Activated T-helper 2 cell treated with anti-CD3 and anti-CD28 coated beads, Interferon-gamma antibody, Interleukin-2, Interleukin-4, amounts not matched to agents 10 μg/mL and 5 μg/mL and 100 μg/mL, durations not matched to agents 14 hours and 24 hours and 36 hours (primary cell): ENCODE measurements around the gene MCM9. TPM values are rescaled to one million over a fixed set of nuclear protein-coding genes. Genes with fewer than 3 reads are reported as not detected.

Experiments used
- DNase-seq: peaks from one replicate; pipeline ENCODE4 v3.0.0; 2021; ENCODE audit warnings: low spot score
- H3K27ac Mint-ChIP-seq: one replicate; pipeline ENCODE4 v1.8.0; 2021; ENCODE audit warnings: mixed read lengths
- H3K27me3 Mint-ChIP-seq: one replicate; pipeline ENCODE4 v1.8.0; 2021; ENCODE audit warnings: low read depth, mixed read lengths
- H3K36me3 Mint-ChIP-seq: one replicate; pipeline ENCODE4 v1.8.0; 2021; ENCODE audit warnings: low read depth, mixed read lengths
- H3K4me1 Mint-ChIP-seq: one replicate; pipeline ENCODE4 v1.8.0; 2021; ENCODE audit warnings: low read depth, mixed read lengths
- H3K4me3 Mint-ChIP-seq: one replicate; pipeline ENCODE4 v1.8.0; 2021; ENCODE audit warnings: low read depth, mild to moderate bottlenecking, moderate library complexity, mixed read lengths
- H3K9me3 Mint-ChIP-seq: one replicate; pipeline ENCODE4 v1.8.0; 2021; ENCODE audit warnings: mixed read lengths
- intact Hi-C: fragments of 100-400 bp; cut with micrococcal nuclease; formaldehyde crosslinking; loops from one replicate; pipeline ENCODE4 v1.15.1; 2023
- total RNA-seq: library from RNA; stranded (reverse); gene quantifications from 2 replicates; pipeline ENCODE4 v1.2.3, GENCODE V29; 2022

The MCM9 gene
- total RNA-seq, 1 donor from 2014 or later: 18.6 TPM

- Mint-ChIP-seq H3K27me3 (no peaks in the 10 kb centered on the region), H3K9me3 (no peaks in the 10 kb centered on the region), H3K36me3 (peaks cover 70% of the 10 kb centered on the region), H3K4me1 (peaks cover 6% of the 10 kb centered on the region), H3K27ac (no peak overlapping the region), H3K4me3 (no peak overlapping the region)
- no peak for DNase-seq
- intact Hi-C loops: no loop called here
These were observed 13.9 kb downstream of the MCM9 start for GRCh38 chr6:118921084-118921483.

- no peak overlapping the region for H3K27ac Mint-ChIP-seq
- H3K9me3 Mint-ChIP-seq: no peaks in the 10 kb centered on the region
- no peaks in the 10 kb centered on the region for H3K27me3 Mint-ChIP-seq
- DNase-seq: no peak
- peaks cover 4% of the 10 kb centered on the region for H3K4me1 Mint-ChIP-seq
- intact Hi-C loops: no loop called here
- peaks cover 73% of the 10 kb centered on the region for H3K36me3 Mint-ChIP-seq
- no peak overlapping the region for H3K4me3 Mint-ChIP-seq
These were observed 16.6 kb downstream of the MCM9 start for GRCh38 chr6:118918329-118918725.

GRCh38 chr6:118917546-118918328 lies 17.2 kb downstream of the MCM9 start:
- intact Hi-C loops: no loop called here
- no peaks in the 10 kb centered on the region for H3K27me3 Mint-ChIP-seq
- H3K27ac Mint-ChIP-seq: no peak overlapping the region
- H3K4me3 Mint-ChIP-seq: no peak overlapping the region
- no peak for DNase-seq
- peaks cover 78% of the 10 kb centered on the region for H3K36me3 Mint-ChIP-seq
- H3K9me3 Mint-ChIP-seq: no peaks in the 10 kb centered on the region
- H3K4me1 Mint-ChIP-seq: peaks cover 4% of the 10 kb centered on the region

GRCh38 chr6:118914598-118914997 lies 20.4 kb downstream of the MCM9 start:
- no peak for DNase-seq
- intact Hi-C loops: no loop called here
- H3K4me3 Mint-ChIP-seq: no peak overlapping the region
- H3K36me3 Mint-ChIP-seq: peaks cover 66% of the 10 kb centered on the region
- H3K27me3 Mint-ChIP-seq: no peaks in the 10 kb centered on the region
- no peak overlapping the region for H3K27ac Mint-ChIP-seq
- peaks cover 2% of the 10 kb centered on the region for H3K4me1 Mint-ChIP-seq
- H3K9me3 Mint-ChIP-seq: no peaks in the 10 kb centered on the region

GRCh38 chr6:118913161-118913560 lies 21.8 kb downstream of the MCM9 start:
- intact Hi-C loops: no loop called here
- Mint-ChIP-seq H3K4me3 (no peak overlapping the region), H3K36me3 (peaks cover 66% of the 10 kb centered on the region), H3K9me3 (no peaks in the 10 kb centered on the region), H3K4me1 (peaks cover 5% of the 10 kb centered on the region), H3K27ac (no peak overlapping the region), H3K27me3 (no peaks in the 10 kb centered on the region)
- no peak for DNase-seq

GRCh38 chr6:118912646-118913045 lies 22.3 kb downstream of the MCM9 start:
- Mint-ChIP-seq H3K27me3 (no peaks in the 10 kb centered on the region), H3K27ac (no peak overlapping the region), H3K4me1 (peaks cover 5% of the 10 kb centered on the region), H3K4me3 (no peak overlapping the region), H3K36me3 (peaks cover 68% of the 10 kb centered on the region), H3K9me3 (no peaks in the 10 kb centered on the region)
- intact Hi-C loops: no loop called here
- no peak for DNase-seq

- peaks cover 75% of the 10 kb centered on the region for H3K36me3 Mint-ChIP-seq
These were observed 26.5 kb downstream of the MCM9 start for GRCh38 chr6:118908441-118908840.

GRCh38 chr6:118905851-118906250 lies 29.1 kb downstream of the MCM9 start:
- Mint-ChIP-seq H3K36me3 (peaks cover 84% of the 10 kb centered on the region), H3K27ac (peak overlapping the region; percentile 62), H3K27me3 (no peaks in the 10 kb centered on the region), H3K4me3 (no peak overlapping the region), H3K4me1 (peaks cover 43% of the 10 kb centered on the region), H3K9me3 (no peaks in the 10 kb centered on the region)
- DNase-seq: no peak
- intact Hi-C loops: no loop called here

More at GRCh38 chr6:118908441-118908840, 26.5 kb downstream of the MCM9 start:
- Mint-ChIP-seq H3K9me3 (no peaks in the 10 kb centered on the region), H3K4me3 (no peak overlapping the region), H3K27me3 (no peaks in the 10 kb centered on the region), H3K27ac (no peak overlapping the region), H3K4me1 (peaks cover 23% of the 10 kb centered on the region)
- intact Hi-C loops: loop anchor here (2.0 kb wide), 1 partner anchor 14 kb away; no protein-coding TSS in a partner anchor
- DNase-seq: no peak

GRCh38 chr6:118905084-118905483 lies 29.9 kb downstream of the MCM9 start:
- DNase-seq: no peak
- intact Hi-C loops: no loop called here
- Mint-ChIP-seq H3K4me3 (no peak overlapping the region), H3K27me3 (no peaks in the 10 kb centered on the region), H3K9me3 (no peaks in the 10 kb centered on the region), H3K36me3 (peaks cover 84% of the 10 kb centered on the region), H3K4me1 (peaks cover 51% of the 10 kb centered on the region), H3K27ac (no peak overlapping the region)

GRCh38 chr6:118903691-118904090 lies 31.3 kb downstream of the MCM9 start:
- intact Hi-C loops: no loop called here
- peaks cover 88% of the 10 kb centered on the region for H3K36me3 Mint-ChIP-seq
- no peaks in the 10 kb centered on the region for H3K9me3 Mint-ChIP-seq
- no peak overlapping the region for H3K4me3 Mint-ChIP-seq
- H3K4me1 Mint-ChIP-seq: peaks cover 60% of the 10 kb centered on the region
- H3K27ac Mint-ChIP-seq: peak overlapping the region; percentile 48
- DNase-seq: no peak
- H3K27me3 Mint-ChIP-seq: no peaks in the 10 kb centered on the region

GRCh38 chr6:118903138-118903537 lies 31.8 kb downstream of the MCM9 start:
- no peak overlapping the region for H3K4me3 Mint-ChIP-seq
- peaks cover 89% of the 10 kb centered on the region for H3K36me3 Mint-ChIP-seq

GRCh38 chr6:118902726-118903125 lies 32.2 kb downstream of the MCM9 start:
- H3K27me3 Mint-ChIP-seq: no peaks in the 10 kb centered on the region
- peak overlapping the region; percentile 53 for H3K27ac Mint-ChIP-seq
- H3K4me1 Mint-ChIP-seq: peaks cover 64% of the 10 kb centered on the region
- intact Hi-C loops: no loop called here
- no peak for DNase-seq
- H3K36me3 Mint-ChIP-seq: peaks cover 89% of the 10 kb centered on the region
- H3K9me3 Mint-ChIP-seq: no peaks in the 10 kb centered on the region
- no peak overlapping the region for H3K4me3 Mint-ChIP-seq

More at GRCh38 chr6:118903138-118903537, 31.8 kb downstream of the MCM9 start:
- intact Hi-C loops: no loop called here
- DNase-seq: no peak
- H3K27me3 Mint-ChIP-seq: no peaks in the 10 kb centered on the region
- H3K4me1 Mint-ChIP-seq: peaks cover 61% of the 10 kb centered on the region
- peak overlapping the region; percentile 53 for H3K27ac Mint-ChIP-seq
- no peaks in the 10 kb centered on the region for H3K9me3 Mint-ChIP-seq

- H3K4me3 Mint-ChIP-seq: no peak overlapping the region
- peaks cover 71% of the 10 kb centered on the region for H3K36me3 Mint-ChIP-seq
- H3K27ac Mint-ChIP-seq: peak overlapping the region; percentile 24
- H3K4me1 Mint-ChIP-seq: peaks cover 60% of the 10 kb centered on the region
- intact Hi-C loops: loop anchor here (10.0 kb wide), 2 partner anchors 415 to 615 kb away; no protein-coding TSS in a partner anchor
- no peaks in the 10 kb centered on the region for H3K27me3 Mint-ChIP-seq
- no peaks in the 10 kb centered on the region for H3K9me3 Mint-ChIP-seq
- no peak for DNase-seq
These were observed 35.0 kb downstream of the MCM9 start for GRCh38 chr6:118899948-118900347.
